HG03575 (cell line): Measurements from ENCODE around the gene SYNGR2.

ENCODE experiments used
- ATAC-seq: cut with Tn5 transposase; IDR thresholded peaks from one replicate; pipeline ENCODE4 v1.9.1; 2021; ENCODE audit not compliant: unreplicated experiment, insufficient number of reproducible peaks, low FRiP score; ENCODE audit errors: extremely low read depth

The SYNGR2 gene

GRCh38 chr17:78140169-78141051 is 28.0 kb upstream of the SYNGR2 start:
- ATAC-seq, result no peak

- no peak for ATAC-seq
Measured at GRCh38 chr17:78141437-78142118, 26.8 kb upstream of the SYNGR2 start.

GRCh38 chr17:78142119-78142861 is 26.1 kb upstream of the SYNGR2 start:
- no peak for ATAC-seq

GRCh38 chr17:78143214-78144146 is 24.9 kb upstream of the SYNGR2 start:
- ATAC-seq, result no peak

GRCh38 chr17:78144147-78144719 is 24.1 kb upstream of the SYNGR2 start:
- no peak for ATAC-seq

GRCh38 chr17:78144736-78145641 is 23.4 kb upstream of the SYNGR2 start:
- no peak for ATAC-seq

- no peak for ATAC-seq
Measured at GRCh38 chr17:78146471-78146869, 21.9 kb upstream of the SYNGR2 start.

- no peak for ATAC-seq
Measured at GRCh38 chr17:78146881-78147280, 21.5 kb upstream of the SYNGR2 start.

GRCh38 chr17:78147315-78147998 is 20.9 kb upstream of the SYNGR2 start:
- no peak for ATAC-seq

- no peak for ATAC-seq
Measured at GRCh38 chr17:78148286-78149016, 19.9 kb upstream of the SYNGR2 start.

- ATAC-seq, result no peak
Measured at GRCh38 chr17:78151514-78152008, 16.8 kb upstream of the SYNGR2 start.

GRCh38 chr17:78154903-78155811 is 13.2 kb upstream of the SYNGR2 start:
- no peak for ATAC-seq

GRCh38 chr17:78159575-78160158 is 8.7 kb upstream of the SYNGR2 start:
- no peak for ATAC-seq

- no peak for ATAC-seq
Measured at GRCh38 chr17:78163881-78164747, 4.3 kb upstream of the SYNGR2 start.
